ES-I3 (cell line): Measurements from ENCODE around the gene MARK2.

Experiments
- H3K36me3 ChIP-seq: 2 replicates; pipeline ENCODE4 v1.6.1; 2013; ENCODE audit warnings: mild to moderate bottlenecking, low read length, control low read depth, moderate library complexity; ENCODE audit not compliant: insufficient read depth
- H3K4me1 ChIP-seq: 2 replicates; pipeline ENCODE4 v1.6.1; 2013; ENCODE audit warnings: mild to moderate bottlenecking, control low read depth, low read length; ENCODE audit not compliant: insufficient read depth
- H3K9ac ChIP-seq: 2 replicates; pipeline ENCODE4 v1.6.1; 2013; ENCODE audit warnings: low read depth, mild to moderate bottlenecking, low read length, moderate library complexity
- H3K9me3 ChIP-seq: 2 replicates; pipeline ENCODE4 v1.6.1; 2013; ENCODE audit warnings: mild to moderate bottlenecking, low read length, moderate library complexity; ENCODE audit not compliant: control insufficient read depth, insufficient read depth

Gene MARK2

DNA sequence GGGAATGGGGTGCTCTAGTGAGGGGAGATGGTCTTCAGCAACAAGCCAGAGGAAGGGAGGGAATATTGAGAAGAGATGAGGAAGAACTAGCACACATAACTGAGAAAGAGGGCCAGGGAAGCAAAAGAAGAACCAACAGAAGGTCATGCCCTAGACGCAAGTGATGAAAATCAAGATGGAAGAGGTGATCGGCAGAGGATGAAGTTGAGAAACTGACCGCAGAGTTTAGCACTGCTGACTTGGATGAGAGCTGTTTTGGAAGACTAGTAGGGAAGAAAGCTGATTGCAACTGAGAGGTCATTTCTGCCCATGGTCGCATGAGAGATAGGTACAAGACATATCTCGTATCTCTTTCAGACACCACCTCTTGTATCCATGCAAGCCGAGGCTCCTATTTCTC, 22.7 kb upstream of the MARK2 start:
- no peaks in the 10 kb centered on the region for H3K9me3 ChIP-seq
- no peak overlapping the region for H3K9ac ChIP-seq
- H3K4me1 ChIP-seq: peaks cover 7% of the 10 kb centered on the region; the same call in 1 of the 2 replicates
- peaks cover 10% of the 10 kb centered on the region for H3K36me3 ChIP-seq

DNA sequence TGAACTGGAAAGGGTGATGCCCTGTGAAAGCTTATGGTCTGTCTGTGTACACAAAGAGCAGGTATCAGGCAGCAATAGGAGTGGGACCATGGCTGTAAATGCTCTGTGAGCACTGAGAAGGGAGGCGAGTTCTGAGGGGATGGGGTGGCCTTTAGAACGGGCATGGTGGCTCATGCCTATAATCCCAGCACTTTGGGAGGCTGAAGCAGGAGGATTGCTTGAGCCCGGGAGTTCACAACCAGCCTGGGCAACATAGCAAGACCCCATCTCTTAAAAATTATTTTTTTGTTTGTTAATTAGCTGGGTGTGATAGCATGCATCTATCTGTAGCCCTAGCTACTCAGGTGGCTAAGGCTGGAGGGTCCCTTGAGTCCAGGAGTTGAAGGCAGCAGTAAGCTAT, 22.2 kb upstream of the MARK2 start:
- Histone ChIP-seq H3K36me3 (peaks cover 15% of the 10 kb centered on the region), H3K9me3 (no peaks in the 10 kb centered on the region), H3K4me1 (peaks cover 7% of the 10 kb centered on the region; the same call in 1 of the 2 replicates), H3K9ac (no peak overlapping the region)

DNA sequence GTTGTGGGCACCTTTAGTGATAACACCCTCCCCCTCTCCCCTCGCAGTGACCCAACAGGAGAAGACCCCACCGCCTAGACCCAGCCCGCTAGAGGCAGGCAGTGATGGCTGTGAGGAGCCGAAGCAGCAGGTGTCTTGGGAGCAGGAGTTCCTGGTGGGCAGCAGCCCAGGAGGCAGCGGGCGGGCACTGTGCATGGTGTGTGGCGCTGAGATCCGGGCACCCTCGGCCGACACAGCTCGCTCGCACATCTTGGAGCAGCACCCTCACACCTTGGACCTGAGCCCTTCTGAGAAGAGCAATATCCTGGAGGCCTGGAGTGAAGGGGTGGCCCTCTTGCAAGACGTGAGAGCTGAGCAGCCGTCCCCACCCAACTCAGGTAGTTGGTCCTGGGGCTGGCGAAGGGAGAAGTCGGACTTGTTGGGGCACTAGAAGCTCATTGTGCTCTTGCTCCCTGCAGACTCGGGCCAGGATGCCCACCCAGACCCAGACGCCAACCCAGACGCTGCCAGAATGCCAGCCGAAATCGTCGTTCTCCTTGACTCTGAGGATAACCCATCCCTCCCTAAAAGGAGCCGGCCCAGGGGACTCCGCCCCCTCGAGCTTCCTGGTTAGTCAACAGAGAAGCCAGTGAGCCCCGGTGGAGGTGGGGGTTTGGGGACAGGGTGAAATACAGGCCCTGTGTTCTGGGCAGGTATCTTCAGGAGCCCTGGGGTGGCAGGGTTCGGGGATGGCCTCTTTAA, 21.0 kb upstream of the MARK2 start:
- no peaks in the 10 kb centered on the region for H3K9me3 ChIP-seq
- H3K9ac ChIP-seq: no peak overlapping the region
- peaks cover 20% of the 10 kb centered on the region for H3K36me3 ChIP-seq

DNA sequence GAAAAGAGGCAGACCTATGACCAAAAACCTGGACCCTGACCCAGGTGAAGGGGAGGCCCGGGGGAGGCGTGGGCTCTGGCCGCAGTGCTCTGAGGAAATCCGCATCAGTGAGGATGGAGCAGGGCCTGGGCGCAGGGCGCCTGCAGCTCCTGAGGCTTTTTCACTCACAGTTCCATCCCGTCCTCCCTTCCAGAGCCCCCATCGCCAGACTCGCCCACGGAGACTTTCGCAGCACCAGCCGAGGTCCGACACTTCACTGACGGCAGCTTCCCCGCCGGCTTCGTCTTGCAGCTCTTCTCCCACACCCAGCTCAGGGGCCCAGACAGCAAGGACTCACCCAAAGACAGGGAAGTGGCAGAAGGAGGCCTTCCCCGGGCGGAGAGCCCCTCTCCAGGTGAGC, 20.3 kb upstream of the MARK2 start:
- no peak overlapping the region for H3K9ac ChIP-seq
- no peaks in the 10 kb centered on the region for H3K9me3 ChIP-seq
- H3K36me3 ChIP-seq: peaks cover 26% of the 10 kb centered on the region
- H3K4me1 ChIP-seq: 0 out of 2 replicates have a peak, but pooled peaks cover 7% of the 10 kb centered on the region

More for the DNA sequence above, 21.0 kb upstream of the MARK2 start:
- H3K4me1 ChIP-seq: 0 out of 2 replicates have a peak, but pooled peaks cover 7% of the 10 kb centered on the region

DNA sequence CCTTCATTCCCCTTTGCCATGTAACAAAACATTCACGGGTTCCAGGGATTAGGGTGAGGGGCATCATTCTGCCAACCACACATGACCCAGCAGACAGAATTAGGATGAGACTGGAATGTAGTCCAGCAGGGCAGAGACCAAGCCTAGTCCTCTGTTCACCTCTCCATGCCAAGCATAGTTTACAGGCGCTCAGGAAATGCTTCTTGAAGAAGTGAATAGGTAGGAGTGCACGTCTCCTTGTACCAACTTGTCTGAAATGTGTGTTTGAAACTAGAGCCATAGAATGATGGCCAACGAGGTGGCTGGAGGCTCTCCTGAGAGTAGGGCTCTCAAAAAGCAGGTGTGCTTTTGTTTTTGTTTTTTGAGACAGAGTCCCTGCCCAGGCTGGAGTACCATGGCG, 17.5 kb upstream of the MARK2 start:
- H3K4me1 ChIP-seq: no peaks in the 10 kb centered on the region
- H3K9ac ChIP-seq: no peak overlapping the region
- H3K36me3 ChIP-seq: peaks cover 37% of the 10 kb centered on the region
- no peaks in the 10 kb centered on the region for H3K9me3 ChIP-seq

DNA sequence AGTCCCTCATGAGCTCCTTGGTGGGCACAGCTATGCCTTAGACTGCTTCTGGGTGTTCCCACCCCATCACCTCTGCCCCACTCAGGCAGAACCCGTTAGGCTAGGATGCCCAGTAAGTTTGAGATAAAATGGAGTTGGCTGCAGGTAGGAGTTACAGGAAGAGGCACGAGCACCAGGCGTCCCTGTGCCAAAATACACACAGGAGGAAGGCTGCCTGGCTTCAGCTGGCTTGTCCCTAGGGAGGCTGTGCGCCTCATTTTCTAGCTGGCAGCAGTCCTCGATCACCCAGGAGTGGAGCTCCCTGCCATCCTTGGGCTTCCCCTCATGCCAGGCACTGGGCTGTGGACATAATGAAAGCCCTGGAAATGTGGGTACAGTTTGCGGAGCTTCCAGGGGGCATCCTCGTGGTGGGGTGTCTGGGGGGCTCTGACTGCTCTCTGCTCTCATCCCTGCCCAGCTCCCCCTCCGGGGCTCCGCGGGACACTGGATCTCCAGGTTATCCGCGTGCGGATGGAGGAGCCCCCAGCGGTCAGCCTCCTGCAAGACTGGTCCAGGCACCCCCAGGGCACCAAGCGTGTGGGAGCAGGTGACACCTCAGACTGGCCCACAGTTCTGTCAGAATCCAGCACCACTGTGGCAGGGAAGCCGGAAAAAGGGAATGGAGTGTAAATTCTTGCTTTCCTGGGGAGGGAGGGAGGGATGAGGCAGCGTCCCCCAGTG, 12.3 kb upstream of the MARK2 start:
- Histone ChIP-seq H3K9ac (no peak overlapping the region), H3K36me3 (peaks cover 22% of the 10 kb centered on the region), H3K4me1 (peaks cover 7% of the 10 kb centered on the region), H3K9me3 (no peaks in the 10 kb centered on the region)

DNA sequence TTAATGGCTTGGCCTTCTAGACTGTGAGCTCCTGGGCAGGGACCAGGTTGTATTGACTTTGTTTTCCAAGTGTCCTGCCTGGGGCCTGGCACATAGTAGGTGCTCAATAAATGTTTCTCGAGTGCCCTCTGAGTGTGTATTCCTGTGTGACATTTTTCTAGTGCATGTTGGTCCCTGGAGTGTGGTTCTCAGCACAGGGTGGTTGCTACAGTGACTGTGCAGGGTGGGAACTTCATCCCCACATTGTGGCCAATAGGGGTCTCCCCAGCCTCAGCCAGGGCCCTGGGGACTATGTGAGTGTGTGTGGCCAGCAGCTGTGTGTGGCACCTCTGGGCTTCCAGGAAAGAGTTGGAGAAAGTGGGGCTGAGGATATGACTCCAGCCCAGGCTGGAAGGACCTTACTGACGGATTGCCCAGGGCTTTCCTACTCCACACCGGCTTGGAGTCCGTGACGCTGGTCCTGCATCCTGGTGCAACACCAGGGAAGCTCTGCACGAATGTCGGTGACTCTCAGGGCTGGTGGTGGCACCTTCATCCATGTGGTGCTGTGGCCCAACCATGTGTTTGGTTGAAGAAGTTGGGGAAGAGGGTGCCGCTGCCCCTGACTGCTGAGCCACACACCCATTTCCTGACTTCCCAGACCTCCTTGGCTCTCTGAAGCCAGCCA, 9.0 kb upstream of the MARK2 start:
- peaks cover 16% of the 10 kb centered on the region for H3K4me1 ChIP-seq
- H3K36me3 ChIP-seq: peaks cover 7% of the 10 kb centered on the region; the same call in 1 of the 2 replicates
- H3K9me3 ChIP-seq: no peaks in the 10 kb centered on the region
- no peak overlapping the region for H3K9ac ChIP-seq

DNA sequence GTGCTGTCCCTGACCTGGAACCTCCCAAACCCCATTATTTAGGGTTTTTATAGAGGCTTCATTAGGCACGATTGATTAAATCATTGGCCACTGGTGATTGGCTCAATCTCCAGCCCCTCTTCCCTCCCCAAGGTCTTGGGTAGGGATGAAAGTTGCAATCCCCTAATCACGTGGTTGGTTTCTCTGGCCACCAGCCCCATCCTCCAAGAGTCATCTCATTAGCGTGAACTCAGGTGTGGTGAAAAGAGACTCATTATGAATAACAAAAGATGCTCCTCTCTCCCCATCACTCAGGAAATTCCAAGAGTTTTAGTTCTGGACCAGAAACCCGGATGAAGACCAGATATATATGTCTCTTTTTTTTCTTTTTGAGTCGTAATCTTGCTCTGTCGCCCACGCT, 7.6 kb upstream of the MARK2 start:
- Histone ChIP-seq H3K36me3 (no peaks in the 10 kb centered on the region), H3K9ac (no peak overlapping the region), H3K9me3 (no peaks in the 10 kb centered on the region), H3K4me1 (peaks cover 16% of the 10 kb centered on the region)

DNA sequence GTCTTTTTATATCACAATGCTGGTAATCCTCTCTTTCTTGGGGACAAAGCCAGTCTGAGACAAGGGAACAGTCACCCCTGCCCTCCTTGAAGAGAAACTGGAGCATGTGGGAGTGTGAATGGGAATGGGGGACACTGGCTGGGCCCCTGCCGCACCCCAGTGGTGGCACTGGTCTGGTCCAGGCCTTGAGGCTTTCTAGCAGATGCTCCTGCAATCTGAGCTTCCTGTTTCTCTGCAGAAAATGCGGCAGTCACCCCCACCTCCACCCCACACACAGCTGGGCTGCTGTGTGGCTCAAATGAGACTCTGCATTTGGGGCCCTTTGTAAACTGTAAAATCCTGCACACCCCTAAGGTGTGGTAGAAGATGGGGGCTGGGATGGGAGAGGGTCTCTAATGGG, 6.6 kb upstream of the MARK2 start:
- no peaks in the 10 kb centered on the region for H3K36me3 ChIP-seq
- H3K9me3 ChIP-seq: no peaks in the 10 kb centered on the region
- no peak overlapping the region for H3K9ac ChIP-seq
- H3K4me1 ChIP-seq: peaks cover 16% of the 10 kb centered on the region

DNA sequence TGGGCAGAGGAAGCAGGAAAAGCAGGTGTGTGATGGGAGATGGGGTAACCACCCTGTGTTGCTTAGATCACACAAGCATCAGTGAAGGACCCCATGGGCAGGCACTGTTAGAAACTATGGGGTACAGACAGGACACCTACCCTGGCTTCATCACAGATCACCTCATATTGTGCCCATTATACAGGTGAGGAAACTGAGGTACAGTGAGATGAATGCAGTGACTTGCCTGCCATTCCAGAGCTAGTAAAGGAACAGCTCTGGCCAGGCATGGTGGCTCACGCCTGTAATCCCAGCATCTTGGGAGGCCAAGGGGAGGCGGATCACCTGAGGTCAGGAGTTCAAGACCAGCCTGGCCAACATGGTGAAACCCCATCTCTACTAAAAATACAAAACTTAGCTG, 5.9 kb upstream of the MARK2 start:
- no peaks in the 10 kb centered on the region for H3K36me3 ChIP-seq
- H3K9me3 ChIP-seq: no peaks in the 10 kb centered on the region
- H3K4me1 ChIP-seq: peaks cover 24% of the 10 kb centered on the region
- H3K9ac ChIP-seq: no peak overlapping the region

DNA sequence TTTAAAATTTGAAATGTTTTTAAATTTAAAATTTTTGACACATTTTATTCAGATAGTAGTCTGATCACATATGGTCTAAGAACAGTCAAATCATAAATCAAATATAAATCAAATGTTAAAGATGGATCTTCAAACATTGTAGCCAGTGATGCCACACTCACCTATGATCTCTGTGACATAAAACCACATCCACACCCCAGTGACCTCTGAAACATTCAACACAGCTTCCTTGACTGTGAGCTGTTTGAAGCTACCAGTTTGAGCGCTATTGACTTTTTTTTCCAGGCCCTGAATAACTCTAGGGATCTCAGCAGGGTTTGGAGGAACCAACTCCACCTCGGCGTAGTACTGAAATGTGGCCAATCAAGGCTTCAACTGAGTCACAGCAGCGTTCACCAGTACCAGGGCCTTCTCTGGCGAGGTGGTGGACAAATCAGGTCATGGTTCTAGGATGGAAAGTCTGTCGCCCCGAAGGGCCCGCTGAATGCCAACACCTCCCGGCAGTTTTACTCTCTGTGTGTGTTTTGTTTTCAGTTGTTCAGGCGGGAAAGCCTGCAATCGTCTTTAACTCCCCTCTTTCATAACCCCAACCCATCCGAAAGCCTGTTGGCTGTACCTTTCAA, 4.3 kb upstream of the MARK2 start:
- Histone ChIP-seq H3K9me3 (no peaks in the 10 kb centered on the region), H3K4me1 (peaks cover 27% of the 10 kb centered on the region)

DNA sequence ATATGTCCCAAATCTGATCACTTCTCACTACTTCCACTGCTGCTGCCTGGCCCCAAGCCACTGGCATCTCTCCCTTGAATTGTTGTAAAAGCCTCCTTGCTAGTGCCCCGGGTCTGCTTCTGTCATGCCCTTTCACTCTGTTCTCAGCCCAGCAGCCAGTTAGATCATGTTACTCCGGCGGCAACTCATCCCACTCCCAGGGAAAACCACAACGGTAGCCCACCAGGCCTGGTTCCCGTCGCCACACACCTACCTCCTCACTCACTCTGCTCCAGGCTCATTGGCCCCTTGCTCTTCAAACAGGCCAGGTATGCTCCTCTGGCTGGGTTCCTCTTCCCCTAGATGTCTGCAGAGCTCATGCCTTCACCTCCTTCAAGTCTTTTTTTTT, 3.8 kb upstream of the MARK2 start:
- H3K4me1 ChIP-seq: peaks cover 27% of the 10 kb centered on the region
- H3K9me3 ChIP-seq: no peaks in the 10 kb centered on the region
- H3K9ac ChIP-seq: no peak overlapping the region
- no peaks in the 10 kb centered on the region for H3K36me3 ChIP-seq

More for the DNA sequence above, 4.3 kb upstream of the MARK2 start:
- H3K36me3 ChIP-seq: no peaks in the 10 kb centered on the region
- H3K9ac ChIP-seq: no peak overlapping the region

DNA sequence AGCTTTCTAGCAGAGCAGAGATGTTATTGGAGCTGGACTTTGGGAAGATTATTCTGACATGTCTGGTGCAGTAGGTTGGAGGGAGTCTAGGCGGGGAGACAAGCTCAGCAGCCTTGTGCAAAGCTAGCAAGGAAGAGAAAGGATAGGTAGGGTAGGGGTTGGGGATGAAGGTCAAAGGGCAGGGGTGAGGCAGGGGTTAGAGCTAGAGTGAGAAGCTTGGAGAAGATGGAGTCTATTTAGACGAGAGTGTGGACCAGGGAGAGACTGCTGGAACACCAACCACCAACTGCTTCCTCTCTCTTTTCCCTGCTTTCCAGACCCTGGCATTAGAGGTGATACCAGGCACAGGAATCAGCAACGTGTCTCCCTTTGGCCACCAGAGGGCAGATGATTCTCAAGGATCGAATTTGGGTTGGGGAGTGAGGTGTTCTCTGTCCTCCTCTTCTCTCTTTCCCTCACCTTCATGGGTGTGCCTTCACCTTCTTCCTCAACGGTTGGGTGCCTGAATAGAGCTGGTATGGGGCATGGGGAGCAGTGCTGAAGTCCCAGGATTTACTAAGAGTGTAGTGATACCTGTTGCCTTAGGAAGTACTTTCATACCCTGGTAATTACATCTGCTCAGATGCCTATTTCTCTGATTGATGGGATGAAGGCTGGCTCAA, 1.8 kb upstream of the MARK2 start:
- Histone ChIP-seq H3K9me3 (no peaks in the 10 kb centered on the region), H3K9ac (no peak overlapping the region), H3K4me1 (peaks cover 31% of the 10 kb centered on the region), H3K36me3 (no peaks in the 10 kb centered on the region)

DNA sequence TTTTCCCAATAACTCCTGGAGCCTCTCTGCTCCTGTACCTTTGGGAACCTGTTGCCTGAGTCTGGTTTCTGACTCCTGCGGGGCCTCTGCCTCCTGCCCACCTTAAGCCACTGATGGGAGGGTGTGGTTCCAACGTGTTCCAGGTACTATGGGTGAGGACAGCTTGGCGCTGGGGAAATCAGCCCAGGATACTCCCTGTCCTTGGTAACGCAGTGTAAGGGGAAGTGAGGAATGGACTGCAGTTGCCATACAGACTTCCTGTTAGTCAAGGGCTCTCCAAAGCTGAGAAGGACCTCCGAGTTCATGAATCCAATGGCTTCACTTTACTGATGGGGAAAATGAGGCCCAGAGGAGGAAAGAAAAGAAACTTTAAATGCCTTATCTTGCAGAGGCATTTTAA, 1.2 kb upstream of the MARK2 start:
- H3K36me3 ChIP-seq: no peaks in the 10 kb centered on the region
- H3K4me1 ChIP-seq: peaks cover 30% of the 10 kb centered on the region
- no peak overlapping the region; the same call in 1 of the 2 replicates for H3K9ac ChIP-seq
- H3K9me3 ChIP-seq: no peaks in the 10 kb centered on the region
